Aorta (tissue), 5 donors: ENCODE measurements around the gene DYNLT3. TPM values are rescaled to one million over a fixed set of nuclear protein-coding genes. Genes with fewer than 3 reads are reported as not detected.

ENCODE experiments used
- ATAC-seq: fragments of 200-7000 bp; cut with Tn5 transposase; one replicate; pipeline ENCODE4 v1.9.1; 2022; ENCODE audit warnings: moderate library complexity; ENCODE audit not compliant: low FRiP score
- DNase-seq, 2 donors: peaks; one replicate each; pipeline ENCODE4 v3.0.0-alpha.2; 2020
- H3K27ac ChIP-seq, 2 donors: one replicate each; pipeline ENCODE4 v1.5.1; 2013; ENCODE audit warnings: low read length in 2 of 2, mild to moderate bottlenecking in 2 of 2, moderate library complexity in 2 of 2, control low read depth in 1 of 2, inconsistent platforms in 1 of 2, low read depth in 1 of 2
- H3K27me3 ChIP-seq, 2 donors: one replicate each; pipeline ENCODE4 v1.6.1; 2013; ENCODE audit warnings: control low read depth in 1 of 2, low read length in 1 of 2, mild to moderate bottlenecking in 1 of 2, moderate library complexity in 1 of 2; ENCODE audit not compliant: insufficient read depth in 2 of 2, control insufficient read depth in 1 of 2
- H3K36me3 ChIP-seq, 2 donors: one replicate each; pipeline ENCODE4 v1.6.1; 2013; ENCODE audit warnings: control low read depth in 1 of 2, low read length in 1 of 2, mild to moderate bottlenecking in 1 of 2; ENCODE audit not compliant: insufficient read depth in 2 of 2, control insufficient read depth in 1 of 2
- H3K4me1 ChIP-seq, 2 donors: one replicate each; pipeline ENCODE4 v1.6.1; 2013; ENCODE audit warnings: low read length in 2 of 2, control low read depth in 1 of 2, mild to moderate bottlenecking in 1 of 2, moderate library complexity in 1 of 2; ENCODE audit not compliant: insufficient read depth in 2 of 2, control insufficient read depth in 1 of 2
- H3K4me3 ChIP-seq, 2 donors: one replicate each; pipeline ENCODE4 v1.5.1; 2013; ENCODE audit warnings: low read length in 2 of 2, control low read depth in 1 of 2, mild to moderate bottlenecking in 1 of 2
- H3K9me3 ChIP-seq: one replicate; pipeline ENCODE4 v1.6.1; 2013; ENCODE audit warnings: mild to moderate bottlenecking, low read length; ENCODE audit not compliant: control insufficient read depth
- WGBS, 2 donors: extraction: QIAGEN DNeasy Blood & Tissue Kit; methylation state at CpG; one replicate each; pipeline ENCODE4 v1.1.7; 2013; 5-methylcytosine and 5-hydroxymethylcytosine counted together
- intact Hi-C, 2 donors: fragments of 100-400 bp; cut with DNase I; formaldehyde crosslinking; loops; one replicate each; pipeline versions ENCODE4 v1.14.2 to v1.15.0; 2022
- polyA plus RNA-seq, 2 donors: library from polyadenylated mRNA; stranded (reverse); fragments of 200-250 nt; gene quantifications; one replicate each; pipeline ENCODE4 v1.2.3, GENCODE V29; 2013
- total RNA-seq, 2 donors: library from RNA; stranded (reverse); fragmentation: NEBNext Ultra II Directional; extraction: Animal tissue kit (Norgen Biotek cat#: 25700); gene quantifications; one replicate each; pipeline ENCODE4 v1.2.1, GENCODE V29; 2021
- donor health status: healthy with polysubstance abuse.
- donor health status: Bipolar disorder and iron deficiency.
- donor health status: DM: no; HTN: no; CAD: no.
- donor health status: DM: no; HTN: no; CAD: no.
- donor health status: DM: yes; HTN: yes; CAD: no.

DYNLT3 gene
- total and polyA plus RNA-seq, 4 donors, result 43.2 to 94.0 (median 57.6) TPM

DNA sequence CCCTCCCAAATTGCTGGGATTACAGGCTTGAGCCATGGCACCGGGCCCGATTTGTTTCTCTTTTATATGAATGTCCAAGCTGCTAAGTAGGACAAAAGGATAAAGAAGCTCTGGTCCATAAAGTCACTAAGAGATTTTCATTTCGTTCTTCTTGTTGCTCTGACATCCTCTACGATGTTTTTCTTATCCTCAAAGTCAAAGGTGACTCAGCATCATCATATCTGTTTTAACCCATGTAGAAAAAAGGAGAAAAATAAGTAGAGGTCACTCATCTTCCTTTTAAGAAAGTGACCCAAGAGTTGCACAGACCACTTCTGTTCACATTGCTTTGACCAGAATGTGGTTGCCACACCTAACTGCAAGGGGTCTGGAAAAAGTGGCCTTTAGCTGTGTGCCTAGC is 29.3 kb upstream of the DYNLT3 start:
- Histone ChIP-seq H3K4me3 (no peak overlapping the region), H3K27me3 (no peaks in the 10 kb centered on the region), H3K36me3 (no peaks in the 10 kb centered on the region), H3K27ac (no peak overlapping the region), H3K9me3 (no peaks in the 10 kb centered on the region), H3K4me1 (peaks cover 0 to 3% of the 10 kb centered on the region in 2 donors)
- WGBS, 2 donors, result 78 to 90% methylated on average over 4 of the region's 4 CpGs
- no peak for DNase-seq
- intact Hi-C loops, result no loop called here
- no peak for ATAC-seq

DNA sequence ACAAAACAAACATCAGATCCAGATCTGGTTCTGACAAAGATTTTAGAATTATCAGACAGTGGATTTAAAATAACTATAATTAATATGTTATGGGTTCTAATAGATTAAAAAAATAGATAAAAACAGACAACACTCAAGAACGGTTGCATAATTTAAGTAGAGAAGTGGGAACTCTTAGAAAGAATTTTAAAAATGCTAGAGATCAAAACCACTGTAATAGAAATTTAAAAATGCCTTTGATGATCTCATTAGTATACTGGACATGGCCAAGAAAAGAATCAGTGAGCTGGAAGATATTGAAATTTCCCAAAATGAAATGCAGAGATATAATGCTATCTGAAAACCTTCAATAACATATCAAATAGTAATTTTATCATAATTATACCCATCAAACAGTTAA is 28.3 kb upstream of the DYNLT3 start:
- no peaks in the 10 kb centered on the region for H3K36me3 ChIP-seq
- DNase-seq (no peak), ATAC-seq (no peak)
- 47 to 60% methylated on average over 1 of the region's 1 CpG for WGBS, 2 donors
- peaks cover 0 to under 1% of the 10 kb centered on the region in 2 donors for H3K4me1 ChIP-seq
- H3K9me3 ChIP-seq, result no peaks in the 10 kb centered on the region
- no peak overlapping the region for H3K4me3 ChIP-seq
- no peaks in the 10 kb centered on the region for H3K27me3 ChIP-seq
- no peak overlapping the region for H3K27ac ChIP-seq
- intact Hi-C loops, result no loop called here

GRCh38 chrX:37873220-37873619 is 25.8 kb upstream of the DYNLT3 start:
- no peak overlapping the region for H3K27ac ChIP-seq
- DNase-seq, result no peak
- WGBS, 2 donors, result 63 to 77% methylated on average over 1 of the region's 1 CpG
- no peaks in the 10 kb centered on the region for H3K4me1 ChIP-seq
- H3K27me3 ChIP-seq, result no peaks in the 10 kb centered on the region
- ATAC-seq, result no peak
- no peaks in the 10 kb centered on the region for H3K9me3 ChIP-seq
- H3K4me3 ChIP-seq, result no peak overlapping the region
- intact Hi-C loops, result no loop called here
- no peaks in the 10 kb centered on the region for H3K36me3 ChIP-seq

DNA sequence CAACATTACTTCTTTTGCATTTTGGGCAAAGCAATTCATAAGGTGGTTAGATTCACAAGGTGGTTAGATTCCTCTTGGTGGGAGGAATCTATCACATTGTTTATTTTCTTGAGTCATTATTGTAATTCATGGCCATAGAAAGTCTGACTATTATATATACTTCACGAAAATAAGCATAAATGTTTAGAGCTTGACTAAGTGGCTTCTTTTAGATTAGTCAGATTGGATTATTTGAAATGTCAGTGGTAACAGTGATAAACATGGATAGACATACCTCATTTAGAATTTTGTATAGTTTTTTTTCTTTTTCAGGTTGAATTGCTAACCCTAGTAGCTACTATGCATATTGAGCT is 24.9 kb upstream of the DYNLT3 start:
- Histone ChIP-seq H3K36me3 (no peaks in the 10 kb centered on the region), H3K27ac (no peak overlapping the region), H3K9me3 (no peaks in the 10 kb centered on the region), H3K4me3 (no peak overlapping the region), H3K27me3 (no peaks in the 10 kb centered on the region), H3K4me1 (no peaks in the 10 kb centered on the region)
- intact Hi-C loops, result no loop called here
- ATAC-seq, result no peak
- WGBS, 2 donors, result 24 to 26% methylated on average over 1 of the region's 1 CpG
- DNase-seq, result no peak

DNA sequence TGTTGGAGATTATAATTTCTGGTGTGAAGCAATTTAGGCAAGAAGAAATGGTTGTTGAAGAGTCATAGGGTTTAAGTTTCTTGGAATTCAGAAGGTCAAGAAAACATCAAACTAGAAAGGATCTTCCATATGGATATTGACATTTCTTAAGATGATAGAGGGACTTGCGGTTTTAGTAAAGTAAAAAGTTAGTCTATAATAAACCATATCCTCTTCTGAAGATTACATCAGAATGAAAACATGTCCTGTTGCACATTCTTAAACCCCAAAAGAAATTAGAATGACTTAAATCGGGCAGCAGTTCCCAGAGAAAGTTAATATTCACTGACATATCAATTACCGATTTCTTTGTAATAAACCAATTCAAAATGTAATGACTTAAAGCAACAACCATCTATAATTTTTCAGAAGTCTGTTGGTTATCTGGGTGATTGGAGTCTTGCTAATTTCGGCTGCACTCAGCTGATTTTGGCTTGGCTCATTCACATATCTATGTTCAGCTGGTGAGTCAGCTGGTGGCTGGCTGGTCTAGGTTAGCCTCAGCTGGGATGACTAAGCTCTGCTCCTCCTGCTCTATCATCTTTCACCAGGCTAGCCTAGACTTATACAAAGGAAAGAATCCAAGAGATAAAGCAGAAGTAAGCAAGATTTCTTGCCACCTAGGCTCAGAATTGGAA is 24.4 kb upstream of the DYNLT3 start:
- no peaks in the 10 kb centered on the region for H3K27me3 ChIP-seq
- WGBS, 2 donors, result 26 to 43% methylated on average over 4 of the region's 4 CpGs
- ATAC-seq (no peak), DNase-seq (peak; percentile 64 to 67)
- no peak overlapping the region for H3K27ac ChIP-seq
- H3K36me3 ChIP-seq, result no peaks in the 10 kb centered on the region
- H3K9me3 ChIP-seq, result no peaks in the 10 kb centered on the region
- intact Hi-C loops, result no loop called here
- no peaks in the 10 kb centered on the region for H3K4me1 ChIP-seq
- no peak overlapping the region for H3K4me3 ChIP-seq

DNA sequence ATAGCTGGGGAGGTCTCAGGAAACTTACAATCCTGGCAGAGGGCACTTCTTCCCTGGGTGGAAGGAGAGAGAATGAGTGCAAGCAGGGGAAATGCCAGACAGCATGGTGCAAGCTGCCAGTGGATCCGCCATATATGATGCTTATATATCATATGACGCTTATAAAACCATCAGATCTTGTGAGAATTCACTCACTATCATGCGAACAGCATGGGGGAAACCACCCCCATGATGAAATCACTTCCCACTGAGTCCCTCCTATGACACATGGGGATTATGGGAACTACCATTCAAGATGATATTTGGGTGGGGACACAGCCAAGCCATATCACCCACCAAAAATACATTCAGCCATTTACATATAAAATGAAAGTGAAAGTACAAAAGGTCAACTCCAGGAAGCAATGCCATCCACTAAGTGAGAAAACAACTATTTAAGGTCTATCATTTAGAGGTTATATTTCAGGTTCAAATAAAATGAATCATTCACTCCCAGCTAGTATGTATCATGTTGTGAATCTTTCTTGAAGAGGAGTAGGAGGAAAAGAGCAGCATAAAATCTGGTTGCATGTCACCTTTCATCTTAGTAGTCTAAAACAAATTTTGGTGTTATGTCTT is 20.3 kb upstream of the DYNLT3 start:
- no peaks in the 10 kb centered on the region for H3K36me3 ChIP-seq
- DNase-seq, result no peak
- no peaks in the 10 kb centered on the region for H3K27me3 ChIP-seq
- intact Hi-C loops, result no loop called here
- ATAC-seq, result no peak
- H3K4me1 ChIP-seq, result no peaks in the 10 kb centered on the region
- H3K4me3 ChIP-seq, result no peak overlapping the region
- H3K27ac ChIP-seq, result no peak overlapping the region
- 75 to 96% methylated on average over 3 of the region's 3 CpGs for WGBS, 2 donors
- no peaks in the 10 kb centered on the region for H3K9me3 ChIP-seq

GRCh38 chrX:37863728-37864127 is 16.4 kb upstream of the DYNLT3 start:
- 63 to 90% methylated on average over 3 of the region's 3 CpGs for WGBS, 2 donors
- H3K9me3 ChIP-seq, result no peaks in the 10 kb centered on the region
- H3K4me3 ChIP-seq, result no peak overlapping the region
- DNase-seq (no peak), ATAC-seq (no peak)
- no peaks in the 10 kb centered on the region for H3K4me1 ChIP-seq
- intact Hi-C loops, result no loop called here
- no peaks in the 10 kb centered on the region for H3K27me3 ChIP-seq
- H3K36me3 ChIP-seq, result no peaks in the 10 kb centered on the region
- no peak overlapping the region for H3K27ac ChIP-seq

GRCh38 chrX:37862851-37863250 is 15.5 kb upstream of the DYNLT3 start:
- Histone ChIP-seq H3K36me3 (no peaks in the 10 kb centered on the region), H3K9me3 (no peaks in the 10 kb centered on the region), H3K4me3 (no peak overlapping the region), H3K27me3 (no peaks in the 10 kb centered on the region), H3K27ac (no peak overlapping the region), H3K4me1 (no peaks in the 10 kb centered on the region)
- ATAC-seq (no peak), DNase-seq (no peak)
- intact Hi-C loops, result no loop called here

- DNase-seq, result no peak
- Histone ChIP-seq H3K27ac (no peak overlapping the region), H3K36me3 (no peaks in the 10 kb centered on the region), H3K9me3 (no peaks in the 10 kb centered on the region), H3K27me3 (no peaks in the 10 kb centered on the region), H3K4me1 (no peaks in the 10 kb centered on the region), H3K4me3 (no peak overlapping the region)
- ATAC-seq, result no peak
- 29 to 44% methylated on average over 6 of the region's 6 CpGs for WGBS, 2 donors
- intact Hi-C loops, result no loop called here
Measured at GRCh38 chrX:37860721-37861120, 13.3 kb upstream of the DYNLT3 start.
